Activated CD4-positive, alpha-beta T cell treated with anti-CD3 and anti-CD28 coated beads, Interleukin-2, amount 50 U/mL, for 16 hours (primary cell): ENCODE data around the gene MYO3A.
"Not testable (repeated sequence)": the region's sequence is repeated elsewhere in the genome, so short reads cannot be mapped to it uniquely, and the experiment has no call there.

ENCODE experiments used
- DNase-seq: peaks from one replicate; pipeline ENCODE4 v3.0.0-alpha.2; 2020

The MYO3A gene

GRCh38 chr10:26093229-26093628 is 159.2 kb downstream of the MYO3A start:
- DNase-seq = no peak

DNA sequence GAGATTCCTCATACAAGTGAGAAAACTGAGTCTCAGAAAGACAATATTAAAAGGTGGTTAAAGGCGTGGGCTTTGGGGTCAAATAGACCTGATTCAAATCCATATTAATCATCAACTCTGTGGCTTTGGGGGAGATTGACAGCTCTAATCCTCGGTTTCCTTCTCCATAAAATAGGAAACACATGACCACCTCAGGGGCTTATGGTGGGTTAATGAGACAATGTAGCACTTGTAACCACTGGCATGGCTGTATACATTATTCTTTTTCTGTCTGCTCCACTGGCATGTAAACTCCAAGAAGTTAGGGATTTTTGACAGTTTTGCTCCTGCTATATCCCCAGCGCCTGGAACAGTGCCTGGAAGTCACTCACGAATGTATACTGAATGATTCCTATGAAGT is 161.8 kb downstream of the MYO3A start:
- no peak for DNase-seq

DNA sequence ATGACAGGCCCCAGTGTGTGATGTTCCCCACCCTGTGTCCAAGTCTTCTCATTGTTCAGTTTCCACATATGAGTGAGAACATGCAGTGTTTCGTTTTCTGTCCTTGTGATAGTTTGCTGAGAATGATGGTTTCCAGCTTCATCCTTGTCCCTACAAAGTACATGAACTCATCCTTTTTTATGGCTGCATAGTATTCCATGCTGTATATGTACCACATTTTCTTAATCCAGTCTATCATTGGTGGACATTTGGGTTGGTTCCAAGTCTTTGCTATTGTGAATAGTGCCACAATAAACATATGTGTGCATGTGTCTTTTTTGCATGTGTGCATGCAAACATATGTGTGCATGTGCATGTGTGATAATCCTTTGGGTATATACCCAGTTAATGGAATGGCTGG is 163.5 kb downstream of the MYO3A start:
- DNase-seq = not testable (repeated sequence)

DNA sequence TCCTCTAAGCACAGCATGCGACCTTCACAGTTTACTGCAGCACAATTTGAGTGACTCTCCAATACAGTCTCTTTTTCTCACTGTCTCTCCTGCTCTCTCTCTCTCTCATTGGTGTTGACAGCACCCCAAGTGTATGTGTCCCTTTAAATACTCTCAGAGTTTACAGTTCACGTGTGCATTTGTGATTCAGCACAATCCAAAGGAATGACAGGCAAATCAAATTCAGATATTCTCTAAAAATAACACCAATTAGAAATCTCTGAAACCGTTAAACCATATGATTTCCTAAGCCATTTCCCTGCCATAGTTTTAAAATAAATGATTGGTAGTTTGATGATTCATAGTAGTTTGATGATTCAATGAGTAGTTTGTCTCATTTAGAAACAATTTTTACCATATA is 178.5 kb downstream of the MYO3A start:
- no peak for DNase-seq

- DNase-seq = no peak
Observed at GRCh38 chr10:26138613-26139012, 204.6 kb downstream of the MYO3A start.

GRCh38 chr10:26156019-26156418 is 222.0 kb downstream of the MYO3A start:
- no peak for DNase-seq

- no peak for DNase-seq
Observed at GRCh38 chr10:26157734-26158133, 223.7 kb downstream of the MYO3A start.

DNA sequence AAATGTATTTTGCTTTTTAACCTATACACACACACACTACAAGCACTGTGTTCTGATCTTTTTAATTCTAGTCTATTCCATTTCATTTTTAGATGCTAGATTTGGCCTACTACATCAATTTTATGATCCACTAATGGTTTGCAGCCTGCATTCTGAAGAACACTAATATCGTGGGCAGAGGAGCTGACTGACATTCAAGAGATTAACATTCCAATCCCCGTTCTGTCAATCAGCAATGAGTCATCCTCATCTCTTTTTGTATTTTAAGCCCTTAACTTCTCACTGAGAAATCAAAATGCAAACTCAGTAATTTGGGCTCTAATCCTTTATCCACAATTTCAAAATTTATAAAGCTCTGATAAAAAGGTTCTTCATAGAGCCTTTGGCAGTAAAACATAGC is 235.4 kb downstream of the MYO3A start:
- DNase-seq = no peak

DNA sequence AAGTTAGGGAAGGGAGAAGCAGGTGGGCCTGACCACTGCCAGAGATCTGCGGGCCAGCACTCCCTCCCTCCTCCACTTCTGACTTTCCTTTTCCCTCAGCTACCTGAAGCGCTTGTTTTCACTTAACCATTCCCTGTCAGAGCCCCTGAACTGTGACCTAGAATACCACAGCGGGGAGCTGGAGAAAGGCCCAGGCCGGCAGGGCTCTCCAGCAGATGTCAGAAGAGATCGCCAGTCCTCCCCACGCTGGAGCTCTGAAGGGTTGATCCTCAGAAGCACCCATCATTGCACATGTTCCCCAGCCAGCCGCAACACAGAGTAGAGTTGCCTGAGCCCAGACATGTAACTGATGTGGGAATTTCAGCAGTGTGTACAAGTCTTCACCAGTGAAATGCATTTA is 238.1 kb downstream of the MYO3A start:
- DNase-seq = no peak

GRCh38 chr10:26173837-26174236 is 239.8 kb downstream of the MYO3A start:
- no peak for DNase-seq

DNA sequence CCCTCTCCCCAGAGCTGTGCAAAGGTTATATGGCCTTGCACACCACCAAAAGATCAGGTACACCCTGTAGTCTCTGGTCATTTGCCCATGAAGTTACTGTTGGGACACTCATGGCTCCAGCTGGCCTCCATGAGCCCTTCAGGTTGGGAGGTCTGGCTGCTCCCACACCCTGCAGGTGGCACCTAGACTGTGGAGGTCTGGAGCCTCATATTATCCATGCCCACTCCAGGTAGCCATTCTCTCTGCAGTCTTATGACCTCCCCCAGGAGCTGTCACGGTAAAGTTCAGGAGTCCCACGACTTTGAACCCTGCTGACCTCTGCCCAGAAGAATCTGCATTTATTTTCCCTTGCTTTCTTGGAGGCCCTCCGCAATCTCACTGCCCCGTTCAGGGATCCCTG is 243.3 kb downstream of the MYO3A start:
- DNase-seq = no peak

GRCh38 chr10:26194275-26194674 is 260.2 kb downstream of the MYO3A start:
- no peak for DNase-seq

- no peak for DNase-seq
Observed at GRCh38 chr10:26197248-26197647, 263.2 kb downstream of the MYO3A start.

DNA sequence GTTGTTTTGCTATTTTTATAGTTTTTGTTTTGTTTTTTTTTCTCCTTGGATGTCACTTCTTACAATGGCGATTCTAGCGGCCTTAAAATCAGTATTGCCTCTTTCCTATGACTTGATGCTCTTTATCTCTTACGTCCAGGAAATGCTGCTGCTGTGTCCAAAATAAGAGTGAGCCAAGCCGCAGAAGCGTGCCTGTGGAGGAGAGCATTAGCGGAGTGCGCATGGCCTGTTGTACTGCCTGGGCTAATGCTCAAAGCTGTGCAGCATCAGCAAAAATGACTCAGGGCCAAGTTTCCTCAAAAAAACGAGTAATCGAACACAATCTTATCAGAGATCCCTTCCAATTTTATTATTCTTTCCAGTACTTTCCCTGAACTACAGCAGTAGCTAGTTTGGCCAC is 264.1 kb downstream of the MYO3A start:
- DNase-seq = no peak

GRCh38 chr10:26199841-26200240 is 265.8 kb downstream of the MYO3A start:
- DNase-seq = no peak

DNA sequence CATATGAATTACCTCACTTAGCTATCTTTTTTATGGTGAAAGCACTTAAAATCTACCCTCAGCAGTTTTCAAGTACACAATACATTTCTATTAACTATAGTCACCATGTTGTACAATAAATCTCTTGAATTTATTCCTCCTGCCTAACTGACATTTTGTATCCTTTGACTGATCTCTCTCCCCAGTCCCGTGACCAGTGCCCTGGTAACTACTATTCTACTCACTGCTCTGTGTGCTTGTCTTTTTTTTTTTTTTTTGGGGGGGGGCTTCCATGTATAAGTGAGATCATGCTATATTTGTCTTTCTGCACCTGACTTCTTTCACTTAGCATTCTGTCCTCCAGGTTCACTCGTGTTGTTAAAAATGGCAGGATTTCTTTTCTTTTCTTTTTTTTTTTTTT is 271.2 kb downstream of the MYO3A start:
- DNase-seq = no peak

DNA sequence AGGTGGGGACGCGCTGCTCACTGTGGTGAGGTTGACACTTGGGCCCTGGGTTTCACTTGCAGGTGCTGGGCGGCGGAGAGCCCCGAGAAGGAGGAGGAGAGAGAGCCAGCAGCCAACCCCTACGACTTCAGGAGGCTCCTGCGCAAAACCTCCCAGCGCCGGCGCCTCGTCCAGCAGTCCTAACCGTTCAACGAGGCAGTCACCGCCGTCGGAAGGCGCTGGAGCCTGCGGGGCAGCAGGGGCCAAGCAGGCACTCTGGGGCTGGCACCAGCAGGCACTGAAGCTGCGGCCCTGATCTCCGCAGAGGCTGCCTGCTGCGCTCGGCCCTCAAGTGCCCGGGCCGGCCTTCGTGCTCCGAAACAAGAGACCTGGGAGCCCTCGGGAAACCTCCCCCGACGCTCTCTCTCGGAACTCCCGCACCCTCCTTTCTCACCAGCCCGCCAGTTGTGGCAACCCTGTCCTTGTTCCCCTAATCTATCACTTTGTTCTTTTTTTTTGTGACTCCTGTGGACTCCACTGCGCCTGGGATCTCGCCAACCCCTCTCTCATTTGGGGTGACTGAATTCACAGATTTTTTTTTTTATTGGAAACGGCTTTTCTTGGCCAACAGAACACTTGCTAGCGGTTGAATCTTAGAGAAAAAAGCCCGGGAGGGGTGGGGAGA is 277.9 kb downstream of the MYO3A start:
- no peak for DNase-seq

DNA sequence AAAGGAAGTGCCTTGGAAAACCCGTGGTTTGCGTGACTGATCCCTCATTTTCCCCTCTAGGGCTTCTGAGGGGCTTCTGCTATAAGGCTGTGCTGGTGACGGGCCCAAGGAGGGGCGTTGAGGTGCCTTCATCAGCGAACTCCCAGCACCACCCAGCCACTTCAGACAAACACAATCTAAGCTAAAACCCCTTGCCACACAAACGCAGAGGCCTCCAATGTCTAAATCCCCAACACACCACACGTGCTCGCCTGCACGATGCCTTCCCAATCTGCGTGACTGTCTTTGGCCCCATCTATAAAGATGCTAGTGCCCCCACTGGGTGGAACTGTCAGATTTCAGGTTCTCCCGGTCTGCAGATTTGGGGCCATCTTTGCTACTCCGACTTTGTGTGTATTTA is 278.5 kb downstream of the MYO3A start:
- DNase-seq = no peak

DNA sequence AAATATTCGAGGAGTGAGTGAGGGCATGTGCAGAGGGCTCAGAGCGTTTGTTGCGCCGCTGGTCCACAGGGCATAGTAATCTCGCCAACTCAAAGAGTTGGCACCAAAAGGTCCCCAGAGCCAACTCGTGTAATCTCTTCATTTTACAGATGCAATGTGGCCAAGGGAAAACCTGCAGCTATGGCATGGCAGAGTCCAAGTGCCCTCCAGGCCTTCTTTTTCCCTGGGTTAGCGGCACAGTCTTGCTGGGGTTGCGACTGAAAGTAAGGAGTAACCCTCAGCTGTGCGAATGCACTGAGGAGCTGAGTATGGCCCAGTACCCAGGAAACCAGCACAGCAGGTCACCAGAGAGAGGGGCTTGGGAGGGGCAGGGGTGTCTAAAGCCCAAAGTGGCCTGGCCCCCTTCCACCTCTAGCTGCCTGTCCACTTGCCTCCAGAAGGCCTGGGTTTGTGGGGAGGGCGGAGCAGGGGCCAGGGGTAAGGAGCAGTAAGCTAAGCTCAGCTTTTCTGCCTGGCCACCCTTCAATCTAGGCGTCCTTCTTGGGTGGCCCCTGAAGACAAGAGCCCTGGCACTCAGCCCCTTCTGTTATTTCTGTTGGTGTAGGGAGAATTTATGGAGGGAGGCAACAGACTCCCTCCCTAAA is 279.2 kb downstream of the MYO3A start:
- DNase-seq = no peak

DNA sequence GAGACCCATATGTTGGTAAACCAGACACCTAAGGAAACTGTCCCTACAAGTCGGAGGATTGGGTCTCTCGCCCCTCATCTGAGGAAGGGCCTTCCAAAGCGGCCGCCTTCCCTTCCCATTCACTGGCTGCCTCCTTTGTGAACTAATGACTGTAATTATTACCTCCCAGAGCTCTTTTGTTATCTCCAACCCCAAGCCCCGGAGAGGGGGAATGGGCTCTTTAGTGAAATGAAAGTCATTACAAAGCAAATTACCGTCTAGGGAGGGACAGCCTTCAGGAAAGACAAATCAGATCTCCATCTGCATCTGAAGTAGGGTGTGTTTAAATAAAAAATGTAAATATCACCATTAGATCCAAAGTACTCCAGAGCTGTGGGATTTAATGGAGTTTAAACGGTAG is 280.0 kb downstream of the MYO3A start:
- DNase-seq = no peak

DNA sequence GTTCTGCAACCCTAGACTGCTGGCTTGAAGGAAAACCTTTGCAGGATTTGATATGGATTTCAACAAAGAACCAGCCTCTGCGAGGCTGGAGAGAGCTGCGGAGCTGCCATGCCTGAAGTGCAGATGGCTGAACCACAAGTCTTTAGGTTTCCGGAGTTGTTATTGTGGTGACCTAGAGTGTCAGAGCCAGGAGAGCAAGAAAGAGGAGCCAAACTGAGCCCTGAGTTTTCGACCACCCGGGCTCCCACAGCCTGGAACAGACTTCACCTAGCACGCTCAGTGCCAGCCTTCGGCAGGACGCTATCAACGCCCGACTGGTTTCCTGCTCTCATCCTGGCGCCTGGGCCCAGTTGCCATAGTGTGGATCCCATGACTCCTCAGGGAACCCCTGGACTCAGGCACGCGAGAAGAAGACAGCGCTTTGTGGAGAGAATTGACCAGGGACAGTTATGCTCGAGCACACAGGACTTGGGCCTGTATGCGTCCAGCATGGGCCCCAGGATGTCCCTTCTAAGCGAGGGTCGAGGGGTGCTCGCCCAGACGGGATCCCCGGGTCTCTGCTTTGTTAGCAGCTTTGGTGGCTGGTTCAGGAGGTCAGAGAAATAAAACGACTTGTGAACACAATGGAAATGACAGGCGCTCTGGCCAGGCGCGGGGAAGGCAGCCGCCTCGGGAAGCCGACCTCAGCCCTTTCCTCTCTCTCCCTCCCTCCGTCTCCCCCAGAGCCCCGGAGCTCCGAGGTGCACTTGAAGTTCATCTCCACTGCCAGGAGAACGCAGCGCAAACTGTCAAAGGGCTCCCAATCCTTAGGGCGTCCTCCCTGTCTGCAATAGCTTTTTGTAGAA is 280.7 kb downstream of the MYO3A start:
- no peak for DNase-seq

- no peak for DNase-seq
Observed at GRCh38 chr10:26215396-26215934, 281.4 kb downstream of the MYO3A start.

GRCh38 chr10:26215935-26216584 is 282.0 kb downstream of the MYO3A start:
- DNase-seq = no peak
